Activated CD4-positive, alpha-beta T cell treated with anti-CD3 and anti-CD28 coated beads for 4 hours (primary cell): ENCODE results near the gene PANX2.

ENCODE experiments used
- DNase-seq, 2 donors: peaks; one replicate each; pipeline ENCODE4 v3.0.0-alpha.2; 2020

PANX2 gene

GRCh38 chr22:50216684-50217520 is 46.4 kb downstream of the PANX2 start:
- DNase-seq: no peak

GRCh38 chr22:50217543-50218152 is 47.1 kb downstream of the PANX2 start:
- no peak for DNase-seq

GRCh38 chr22:50218153-50218995 is 47.8 kb downstream of the PANX2 start:
- DNase-seq: no peak

DNA sequence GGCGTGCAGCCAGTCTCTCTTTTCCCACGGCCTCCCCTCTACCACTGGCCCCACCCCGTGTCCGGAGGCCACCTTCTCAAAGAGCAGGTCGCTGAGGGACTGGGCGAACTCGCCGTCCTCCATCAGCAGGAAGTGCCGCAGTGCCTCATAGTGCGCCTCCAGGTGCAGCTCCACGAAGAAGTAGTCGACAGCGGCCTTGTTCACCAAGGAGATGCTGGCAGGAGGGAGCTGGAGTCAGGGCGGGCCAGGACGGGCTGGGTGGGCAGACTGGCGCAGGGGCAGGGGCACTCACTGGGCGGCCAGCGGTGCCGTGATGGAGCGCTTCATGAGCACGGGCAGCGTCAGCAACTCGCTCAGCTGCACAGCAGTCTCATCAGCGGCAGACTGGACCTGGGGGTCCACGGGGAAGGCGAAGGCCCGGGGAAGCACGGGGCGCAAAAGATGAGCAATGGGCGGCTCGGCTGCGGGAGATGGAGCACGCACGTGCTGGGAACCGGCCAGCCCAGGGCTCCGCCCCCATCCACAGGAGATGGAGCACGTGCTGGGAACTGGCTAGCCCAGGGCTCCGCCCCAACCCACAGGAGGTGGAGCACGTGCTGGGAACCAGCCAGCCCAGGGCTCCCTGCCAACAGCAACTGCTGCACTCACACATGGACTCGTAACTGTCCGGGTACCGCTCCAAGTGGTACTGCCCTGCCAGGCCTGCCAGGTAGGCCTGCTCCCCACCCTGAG is 48.6 kb downstream of the PANX2 start:
- no peak for DNase-seq

DNA sequence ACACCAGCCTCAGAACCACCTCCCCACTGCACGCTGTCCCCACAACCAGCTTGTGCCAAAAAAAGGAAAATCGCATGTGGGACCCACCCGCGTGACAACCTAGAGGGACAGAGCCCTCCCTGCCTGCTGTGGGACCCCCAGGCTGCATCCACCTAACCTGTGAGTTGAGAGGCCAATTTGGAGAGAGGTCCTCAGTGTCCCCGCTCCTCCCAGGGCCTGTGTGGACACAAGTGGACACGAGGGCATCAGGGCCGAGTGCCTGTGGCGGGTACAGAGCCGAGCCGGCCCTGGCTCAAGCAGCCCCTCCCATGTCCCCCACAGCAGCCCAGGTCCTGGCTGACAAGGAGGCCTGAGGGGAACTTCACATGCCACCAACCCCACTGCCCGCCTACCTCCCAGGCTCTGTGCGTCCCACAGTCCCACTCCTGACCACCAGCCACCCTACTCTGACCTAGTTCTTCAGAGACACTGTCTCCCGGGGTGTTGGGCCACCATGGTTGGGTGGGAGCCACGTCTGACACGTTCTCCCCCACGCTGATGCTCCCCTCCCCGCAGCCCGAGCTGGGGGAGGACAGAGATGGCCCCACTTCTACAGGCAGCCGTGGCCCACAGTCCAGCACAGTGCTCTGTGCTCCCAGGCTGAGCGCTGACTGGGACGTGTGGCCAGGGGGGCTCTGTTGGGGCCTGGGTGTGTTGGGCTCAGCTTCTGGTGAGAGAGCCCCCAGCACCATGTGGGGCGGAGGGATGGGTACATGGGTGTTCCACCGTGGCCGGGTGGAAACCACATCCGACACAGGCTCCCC is 49.5 kb downstream of the PANX2 start:
- DNase-seq: no peak

DNA sequence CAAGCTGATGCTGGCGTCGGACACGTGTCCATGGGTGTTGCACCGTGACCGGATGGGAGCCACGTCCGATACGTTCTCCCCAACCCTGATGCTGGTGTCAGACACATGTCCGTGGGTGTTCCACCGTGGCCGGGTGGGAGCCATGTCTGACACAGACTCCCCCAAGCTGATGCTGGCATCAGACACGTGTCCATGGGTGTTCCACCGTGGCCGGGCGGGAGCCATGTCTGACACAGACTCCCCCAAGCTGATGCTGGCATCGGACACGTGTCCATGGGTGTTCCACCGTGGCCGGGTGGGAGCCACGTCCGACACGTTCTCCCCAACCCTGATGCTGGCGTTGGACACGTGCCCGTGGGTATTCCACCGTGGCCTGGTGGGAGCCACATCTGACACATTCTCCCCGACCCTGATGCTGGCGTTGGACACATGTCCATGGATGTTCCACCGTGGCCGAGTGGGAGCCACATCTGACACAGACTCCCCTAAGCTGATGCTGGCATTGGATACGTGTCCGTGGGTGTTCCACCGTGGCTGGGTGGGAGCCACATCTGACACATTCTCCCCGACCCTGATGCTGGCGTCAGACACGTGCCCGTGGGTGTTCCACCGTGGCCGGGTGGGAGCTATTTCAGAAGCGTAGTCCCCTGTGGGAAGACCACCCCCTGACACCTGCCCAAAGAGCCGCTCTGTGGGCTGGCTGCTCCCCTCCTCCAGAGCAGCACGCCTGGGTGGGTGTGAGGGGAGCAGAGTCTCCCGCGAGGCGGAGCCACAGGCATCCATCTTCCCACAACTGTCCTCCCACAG is 50.3 kb downstream of the PANX2 start:
- DNase-seq: no peak

GRCh38 chr22:50221410-50222300 is 51.1 kb downstream of the PANX2 start:
- no peak for DNase-seq

GRCh38 chr22:50222508-50222907 is 52.0 kb downstream of the PANX2 start:
- no peak for DNase-seq

- no peak for DNase-seq
Measured at GRCh38 chr22:50224071-50224470, 53.5 kb downstream of the PANX2 start.

- DNase-seq: no peak
Measured at GRCh38 chr22:50225200-50225969, 54.9 kb downstream of the PANX2 start.

DNA sequence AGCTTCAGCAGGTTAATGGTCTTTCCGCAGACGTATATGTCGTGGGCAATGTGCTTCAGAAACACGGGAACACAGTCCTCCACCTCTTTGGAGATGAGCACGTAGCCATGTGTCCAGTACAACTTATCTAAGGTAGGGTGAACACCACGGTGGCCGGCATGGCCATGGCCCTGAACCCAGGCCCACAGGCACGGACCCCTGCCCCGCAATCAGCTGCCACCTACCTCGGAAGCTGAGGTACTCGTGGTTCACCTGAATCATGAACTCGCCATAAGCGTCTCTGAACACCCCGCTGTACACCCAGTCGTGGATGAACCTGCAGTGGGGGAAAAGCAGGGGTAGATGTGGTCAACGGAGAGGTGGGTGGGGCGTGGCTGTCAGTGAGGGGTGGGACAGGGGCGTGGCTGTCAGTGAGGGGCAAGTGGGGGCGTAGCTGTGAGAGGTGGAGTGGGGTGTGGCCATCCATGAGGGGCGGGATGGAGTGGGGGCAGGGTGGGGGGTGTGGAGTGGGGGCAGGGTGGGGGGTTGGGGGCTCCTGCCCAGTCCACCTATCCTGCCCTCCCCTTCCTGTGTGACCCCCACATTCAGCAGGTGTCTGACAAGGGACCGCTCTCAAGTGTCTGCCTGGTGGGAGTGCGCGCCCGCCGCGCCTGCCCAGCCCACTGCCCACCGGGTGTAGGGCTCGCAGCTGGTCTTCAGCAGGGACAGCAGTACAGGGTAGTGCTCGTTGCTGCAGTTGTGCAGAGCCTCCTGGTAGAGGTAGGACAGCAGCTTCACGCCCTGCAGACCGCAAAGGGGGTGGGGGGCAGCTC is 55.7 kb downstream of the PANX2 start:
- no peak for DNase-seq

DNA sequence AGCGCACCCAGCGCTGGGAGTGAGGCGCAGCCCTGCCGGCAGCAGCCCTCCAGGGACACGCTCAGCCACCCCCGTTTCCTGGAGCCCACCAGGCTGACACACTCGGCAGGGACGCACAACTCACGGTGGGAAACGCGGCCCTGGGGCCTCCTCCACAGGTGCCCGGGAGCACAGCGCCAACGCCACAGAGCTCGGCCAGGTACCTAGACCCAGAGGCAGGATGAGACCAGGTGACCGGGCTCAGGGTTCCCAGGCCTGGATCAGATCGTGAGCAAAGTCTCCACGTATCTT is 56.3 kb downstream of the PANX2 start:
- no peak for DNase-seq

- no peak for DNase-seq
Measured at GRCh38 chr22:50227579-50228215, 57.2 kb downstream of the PANX2 start.

GRCh38 chr22:50228366-50228765 is 57.8 kb downstream of the PANX2 start:
- DNase-seq: no peak

DNA sequence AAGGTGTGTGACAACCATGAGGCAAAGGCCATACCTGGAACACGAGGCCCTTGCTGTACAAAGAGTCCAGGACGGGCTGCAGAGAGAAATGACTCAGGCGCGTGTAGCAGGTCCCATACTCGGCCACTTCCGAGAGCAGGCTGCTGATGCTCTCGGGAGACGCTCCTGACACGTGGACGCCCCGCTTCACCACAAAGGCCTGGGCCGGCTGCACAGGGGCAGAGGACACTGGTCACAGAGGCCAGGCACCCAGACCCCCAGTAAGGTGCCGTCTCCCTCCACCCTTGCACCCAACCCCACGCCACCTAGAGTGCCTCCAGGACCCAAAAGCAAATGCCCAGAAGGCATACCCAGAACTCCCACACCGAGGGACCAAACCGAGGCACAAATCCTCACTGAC is 58.8 kb downstream of the PANX2 start:
- no peak for DNase-seq
